Hematopoietic multipotent progenitor cell treated with erythropoietin and hydrocortisone succinate and interleukin-3 and kit ligand, for 4 days (in vitro differentiated cells): ENCODE data around the gene PRAF2.

Experiments
- DNase-seq: peaks from one replicate; pipeline ENCODE4 v3.0.0-alpha.2; 2015

PRAF2 gene

GRCh38 chrX:49073601-49074575 is at the start of gene PRAF2:
Gene PRAF2, minus strand, starts transcription at chrX:49074002. Its CDS starts 15 bp downstream, at chrX:49073987.
- peak; percentile 96 for DNase-seq

- no peak for DNase-seq
Measured at GRCh38 chrX:49122499-49122898, 48.7 kb upstream of the PRAF2 start.

- DNase-seq, result peak; percentile 48
Measured at GRCh38 chrX:49120091-49120490, 46.3 kb upstream of the PRAF2 start.

- peak; percentile 38 for DNase-seq
Measured at GRCh38 chrX:49117581-49117980, 43.8 kb upstream of the PRAF2 start.

GRCh38 chrX:49116716-49117115 is 42.9 kb upstream of the PRAF2 start:
- no peak for DNase-seq

GRCh38 chrX:49116076-49116475 is 42.3 kb upstream of the PRAF2 start:
- DNase-seq, result no peak

GRCh38 chrX:49111791-49112190 is 38.0 kb upstream of the PRAF2 start:
- no peak for DNase-seq

GRCh38 chrX:49110417-49110816 is 36.6 kb upstream of the PRAF2 start:
- no peak for DNase-seq

- no peak for DNase-seq
Measured at GRCh38 chrX:49108641-49109040, 34.8 kb upstream of the PRAF2 start.

GRCh38 chrX:49106930-49107329 is 33.1 kb upstream of the PRAF2 start:
- DNase-seq, result peak; percentile 65

GRCh38 chrX:49106296-49106695 is 32.5 kb upstream of the PRAF2 start:
- DNase-seq, result no peak

- DNase-seq, result no peak
Measured at GRCh38 chrX:49103637-49104036, 29.8 kb upstream of the PRAF2 start.

GRCh38 chrX:49102190-49102589 is 28.4 kb upstream of the PRAF2 start:
- DNase-seq, result no peak

- DNase-seq, result no peak
Measured at GRCh38 chrX:49101629-49101984, 27.8 kb upstream of the PRAF2 start.

- peak; percentile 97 for DNase-seq
Measured at GRCh38 chrX:49100704-49101628, 27.2 kb upstream of the PRAF2 start.

GRCh38 chrX:49096419-49096818 is 22.6 kb upstream of the PRAF2 start:
- DNase-seq, result no peak

GRCh38 chrX:49089553-49089952 is 15.8 kb upstream of the PRAF2 start:
- no peak for DNase-seq

- no peak for DNase-seq
Measured at GRCh38 chrX:49082271-49082871, 8.6 kb upstream of the PRAF2 start.

GRCh38 chrX:49079489-49080428 is 6.0 kb upstream of the PRAF2 start, which contains the start of gene WDR45:
Gene WDR45, minus strand, starts transcription at chrX:49079887. Its CDS starts 1,792 bp downstream, at chrX:49078095.
- peak; percentile 85 for DNase-seq

GRCh38 chrX:49077941-49078340 is 4.1 kb upstream of the PRAF2 start:
- no peak for DNase-seq

- peak; percentile 33 for DNase-seq
Measured at GRCh38 chrX:49075347-49075746, 1.5 kb upstream of the PRAF2 start.

- no peak for DNase-seq
Measured at GRCh38 chrX:49072712-49073095, 1.1 kb downstream of the PRAF2 start.
